Small intestine (tissue), 16 donors: ENCODE data around the gene ANKRD23. TPM values are rescaled to one million over a fixed set of nuclear protein-coding genes. Genes with fewer than 3 reads are reported as not detected.
"Not testable (repeated sequence)": the region's sequence is repeated elsewhere in the genome, so short reads cannot be mapped to it uniquely, and the experiment has no call there.

Source experiments
- DNase-seq, 2 donors: peaks; one replicate each; pipeline versions ENCODE4 v3.0.0 to v3.0.0-alpha.2; 2013
- FAIRE-seq: peaks from 2 replicates; lab custom pipeline; 2012; peaks lifted over from hg19 to GRCh38; lab: Jason Lieb, UNC
- H3K27ac ChIP-seq, 3 donors: one replicate each; pipeline ENCODE4 v1.5.1; 2013; ENCODE audit warnings: low read length in 2 of 3, mild to moderate bottlenecking in 2 of 3, control low read depth in 1 of 3, inconsistent platforms in 1 of 3, low read depth in 1 of 3, moderate library complexity in 1 of 3
- H3K27me3 ChIP-seq, 3 donors: one replicate each; pipeline ENCODE4 v1.6.1; 2013; ENCODE audit warnings: low read length in 3 of 3, inconsistent platforms in 1 of 3; ENCODE audit not compliant: control insufficient read depth in 3 of 3, insufficient read depth in 3 of 3
- H3K36me3 ChIP-seq, 3 donors: one replicate each; pipeline ENCODE4 v1.6.1; 2013; ENCODE audit warnings: low read length in 3 of 3, inconsistent platforms in 1 of 3, low read depth in 1 of 3, mild to moderate bottlenecking in 1 of 3, moderate library complexity in 1 of 3; ENCODE audit not compliant: control insufficient read depth in 3 of 3, insufficient read depth in 2 of 3
- H3K4me1 ChIP-seq, 3 donors: one replicate each; pipeline ENCODE4 v1.6.1; 2013; ENCODE audit warnings: low read length in 2 of 3, inconsistent platforms in 1 of 3, low read depth in 1 of 3, mild to moderate bottlenecking in 1 of 3, moderate library complexity in 1 of 3; ENCODE audit not compliant: control insufficient read depth in 3 of 3, insufficient read depth in 2 of 3
- H3K4me3 ChIP-seq, 3 donors: one replicate each; pipeline ENCODE4 v1.5.1; 2013; ENCODE audit warnings: low read length in 3 of 3, control low read depth in 1 of 3, inconsistent platforms in 1 of 3, low read depth in 1 of 3, mild to moderate bottlenecking in 1 of 3, moderate library complexity in 1 of 3
- H3K9me3 ChIP-seq, 2 donors: one replicate each; pipeline ENCODE4 v1.6.1; 2013; ENCODE audit warnings: low read depth in 1 of 2, low read length in 1 of 2; ENCODE audit not compliant: control insufficient read depth in 2 of 2, insufficient read depth in 1 of 2
- WGBS, 3 donors: extraction: QIAGEN DNeasy Blood & Tissue Kit; methylation state at CpG; one replicate each; pipeline ENCODE4 v1.1.7; 2013; 5-methylcytosine and 5-hydroxymethylcytosine counted together
- long read RNA-seq, 10 donors: transcript quantifications; one replicate each; lab custom pipeline, GENCODE V29; 2026
- polyA plus RNA-seq, 4 donors: library from polyadenylated mRNA; stranded (reverse) in 3 of 4; unstranded in 1 of 4; fragments of 200-250 nt in 3 of 4; fragments of 120-200 nt in 1 of 4; gene quantifications; one replicate each; pipeline versions ENCODE4 v1.2.1 to v1.2.3, GENCODE V29; 2013
- donor health status: healthy with polysubstance abuse.
- donor health status: control.
- donor health status: control.
- donor health status: Bipolar disorder and iron deficiency.
- donor health status: healthy.

The ANKRD23 gene
- polyA plus RNA-seq: 1 to 10 TPM; 2.2 to 4.0 (median 3.2) TPM
- long read RNA-seq, donor 1: 0 reads
- long read RNA-seq, donor 2: 0 reads
- long read RNA-seq, donor 3, partial matches to known transcripts: 8 of 8 reads
- long read RNA-seq, donor 3, other reads (novel, unspliced or antisense): 0 of 8 reads
- long read RNA-seq, donor 4: 0 reads
- long read RNA-seq, donor 5: 0 reads
- long read RNA-seq, donor 6: 0 reads
- long read RNA-seq, donor 7: 0 reads
- long read RNA-seq, donor 8: 0 reads
- long read RNA-seq, donor 9: 0 reads
- long read RNA-seq, donor 10: 0 reads

- no peak within 1 kb of the TSS for H3K27ac ChIP-seq
- no peak within 1 kb of the TSS for H3K4me3 ChIP-seq
- H3K9me3 ChIP-seq: no peaks in the 10 kb centered on the region
- H3K36me3 ChIP-seq: peaks cover 2 to 58% (median 5%) of the 10 kb centered on the region in 3 donors
- DNase-seq: no peak
- WGBS, 3 donors: 90 to 95% (median 95%) methylated on average over 14 of the region's 14 CpGs
- FAIRE-seq: no peak
- H3K4me1 ChIP-seq: peaks cover 0 to 3% (median 0%) of the 10 kb centered on the region in 3 donors
- no peaks in the 10 kb centered on the region for H3K27me3 ChIP-seq
These were observed at the start of gene ANKRD23 for GRCh38 chr2:96843538-96844268. Gene ANKRD23, minus strand, starts transcription at chr2:96844021. Its CDS starts 29 bp downstream, at chr2:96843992.

GRCh38 chr2:96891591-96892333 lies 47.9 kb upstream of the ANKRD23 start:
- H3K27ac ChIP-seq: peak overlapping the region in 1 of 3 donors; percentile 33
- no peak for FAIRE-seq
- 67 to 77% (median 76%) methylated on average over 11 of the region's 11 CpGs for WGBS, 3 donors

GRCh38 chr2:96890726-96891385 lies 47.0 kb upstream of the ANKRD23 start:
- Histone ChIP-seq H3K27ac (peak overlapping the region in 1 of 3 donors; percentile 22), H3K27me3 (no peaks in the 10 kb centered on the region), H3K36me3 (no peaks in the 10 kb centered on the region), H3K4me1 (peaks cover 0 to 29% (median 0%) of the 10 kb centered on the region in 3 donors), H3K9me3 (no peaks in the 10 kb centered on the region), H3K4me3 (no peak overlapping the region)
- WGBS, 3 donors: 66 to 85% (median 71%) methylated on average over 6 of the region's 6 CpGs
- DNase-seq (no peak), FAIRE-seq (no peak)

More at GRCh38 chr2:96891591-96892333, 47.9 kb upstream of the ANKRD23 start:
- H3K4me1 ChIP-seq: peaks cover 0 to 37% (median 0%) of the 10 kb centered on the region in 3 donors
- DNase-seq: peak in 1 of 2 donors; percentile 17
- H3K36me3 ChIP-seq: no peaks in the 10 kb centered on the region
- H3K4me3 ChIP-seq: no peak overlapping the region
- no peaks in the 10 kb centered on the region for H3K27me3 ChIP-seq
- no peaks in the 10 kb centered on the region for H3K9me3 ChIP-seq

- no peak for DNase-seq
- Histone ChIP-seq H3K36me3 (no peaks in the 10 kb centered on the region), H3K27me3 (no peaks in the 10 kb centered on the region), H3K27ac (no peak overlapping the region), H3K4me3 (no peak overlapping the region), H3K4me1 (peaks cover 0 to 23% (median 0%) of the 10 kb centered on the region in 3 donors), H3K9me3 (no peaks in the 10 kb centered on the region)
- WGBS, 3 donors: 83 to 85% (median 85%) methylated on average over 7 of the region's 7 CpGs
- no peak for FAIRE-seq
These were observed 46.4 kb upstream of the ANKRD23 start for GRCh38 chr2:96890252-96890651.

GRCh38 chr2:96889502-96889901 lies 45.7 kb upstream of the ANKRD23 start:
- not testable (repeated sequence) for H3K4me3 ChIP-seq, FAIRE-seq, H3K27me3 ChIP-seq, H3K36me3 ChIP-seq, DNase-seq, H3K27ac ChIP-seq, H3K9me3 ChIP-seq
- H3K4me1 ChIP-seq: peaks cover 0 to 22% (median 0%) of the 10 kb centered on the region in 3 donors
- 93 to 96% (median 94%) methylated on average over 5 of the region's 5 CpGs for WGBS, 3 donors

- peak overlapping the region in 2 of 3 donors; percentile 6 to 25 for H3K27ac ChIP-seq
- H3K4me1 ChIP-seq: peaks cover 0 to 22% (median 0%) of the 10 kb centered on the region in 3 donors
- H3K9me3 ChIP-seq: no peaks in the 10 kb centered on the region
- FAIRE-seq (no peak), DNase-seq (peak; percentile 46 to 56)
- 17 to 40% (median 34%) methylated on average over 12 of the region's 12 CpGs for WGBS, 3 donors
- H3K4me3 ChIP-seq: no peak overlapping the region
- no peaks in the 10 kb centered on the region for H3K27me3 ChIP-seq
- no peaks in the 10 kb centered on the region for H3K36me3 ChIP-seq
These were observed 44.5 kb upstream of the ANKRD23 start for GRCh38 chr2:96888072-96889011.

- Histone ChIP-seq H3K36me3 (no peaks in the 10 kb centered on the region), H3K4me3 (no peak overlapping the region), H3K27me3 (no peaks in the 10 kb centered on the region), H3K27ac (peak overlapping the region in 2 of 3 donors; percentile 6 to 25), H3K9me3 (no peaks in the 10 kb centered on the region), H3K4me1 (peaks cover 0 to 22% (median 0%) of the 10 kb centered on the region in 3 donors)
- no peak for FAIRE-seq
- 62 to 70% (median 69%) methylated on average over 18 of the region's 18 CpGs for WGBS, 3 donors
- DNase-seq: no peak
These were observed 43.7 kb upstream of the ANKRD23 start for GRCh38 chr2:96887493-96888012.
